ENCODE results near the gene CHIA.

GRCh38 chr1:111280267-111280666 lies 10.4 kb upstream of the CHIA start:
- TF ChIP-seq CTCF (IDR thresholded peaks at IDR 0.05 in 4 of 5, conservative IDR thresholded peaks at IDR 0.05 in 1 of 5) (no peak), POLR2A (IDR thresholded peaks at IDR 0.05) (no peak)
